H1 (cell line): Measurements from ENCODE around the gene MIA2. TPM values are rescaled to one million over a fixed set of nuclear protein-coding genes. Genes with fewer than 3 reads are reported as not detected.

Experiments
- CHD7 ChIP-seq: fragments of 300-600 bp; sonication (generic); IDR thresholded peaks from 2 replicates; pipeline ENCODE4 v1.7.1; 2012; ENCODE audit warnings: low read length, moderate library complexity, mild to moderate bottlenecking, inconsistent platforms; ENCODE audit not compliant: insufficient replicate concordance
- E2F6 ChIP-seq: IDR thresholded peaks from 2 replicates; pipeline ENCODE4 v1.6.1; 2012; ENCODE audit warnings: inconsistent platforms
- EGR1 ChIP-seq: IDR thresholded peaks from 2 replicates; pipeline ENCODE4 v1.6.1; 2011; ENCODE audit warnings: low read depth, low read length, borderline replicate concordance
- GABPA ChIP-seq: IDR thresholded peaks from 2 replicates; pipeline ENCODE4 v1.6.1; 2011; ENCODE audit warnings: mild to moderate bottlenecking, low read length, moderate library complexity, borderline replicate concordance; ENCODE audit not compliant: insufficient read depth
- NANOG ChIP-seq: IDR thresholded peaks from 2 replicates; pipeline ENCODE4 v1.6.1; 2011; ENCODE audit warnings: low read length, low read depth, mild to moderate bottlenecking, inconsistent platforms; ENCODE audit not compliant: insufficient read depth, poor library complexity, severe bottlenecking
- POLR2AphosphoS5 ChIP-seq: IDR thresholded peaks from 2 replicates; pipeline ENCODE4 v1.6.1; 2011; ENCODE audit warnings: low read depth, low read length
- SAP30 ChIP-seq: fragments of 300-600 bp; sonication (generic); IDR thresholded peaks from 2 replicates; pipeline ENCODE4 v1.7.1; 2012; ENCODE audit warnings: low read length, moderate library complexity, mild to moderate bottlenecking, inconsistent platforms; ENCODE audit not compliant: insufficient read depth, insufficient replicate concordance
- SP4 ChIP-seq: IDR thresholded peaks from 2 replicates; pipeline ENCODE4 v1.6.1; 2012; ENCODE audit warnings: low read length, inconsistent platforms
- SUZ12 ChIP-seq: fragments of 200-600 bp; sonication (generic); IDR thresholded peaks from 2 replicates; pipeline ENCODE4 v1.6.1; 2012; ENCODE audit warnings: mild to moderate bottlenecking, inconsistent platforms, low read length, moderate library complexity, mixed read lengths
- TAF7 ChIP-seq: optimal IDR thresholded peaks from 2 replicates; pipeline ENCODE3; 2011; ENCODE audit warnings: low read depth, mild to moderate bottlenecking, inconsistent platforms, low read length, moderate library complexity, borderline replicate concordance
- ZNF274 ChIP-seq: IDR thresholded peaks from 2 replicates; pipeline ENCODE4 v1.7.0; 2012; ENCODE audit warnings: low read length, borderline replicate concordance; ENCODE audit errors: extremely low read depth
- polyA plus RNA-seq, 7 experiments: library from polyadenylated mRNA; depleted of rRNA in 3 of 7; stranded (reverse) in 5 of 7; unstranded in 2 of 7; fragments of >200 nt in 5 of 7; fragments of 200-250 nt in 2 of 7; gene quantifications; 1 replicate in 5 of 7; 2 replicates in 1 of 7; 4 replicates in 1 of 7; pipeline versions ENCODE4 v1.2.1 to v1.2.3, GENCODE V29; 2011 to 2013; ENCODE audit warnings: missing spikeins in 2 of 7, mixed read lengths in 2 of 7
- total RNA-seq: library from RNA; stranded (reverse); fragmentation: NEBNext Ultra II Directional; extraction: Animal tissue kit (Norgen Biotek cat#: 25700); gene quantifications from 2 replicates; pipeline ENCODE4 v1.2.1, GENCODE V29; 2021

Gene MIA2
- total and polyA plus RNA-seq, 2 of the 8 experiments (the other 6 are each of a cell fraction or from before 2014, with no cell fraction given): 10.1 to 15.0 TPM

GRCh38 chr14:39393289-39393688 lies 159.6 kb downstream of the MIA2 start (continued):
- TF ChIP-seq CHD7 (no peak), SUZ12 (no peak), SAP30 (no peak), TAF7 (no peak), EGR1 (no peak), SP4 (no peak), NANOG (no peak), E2F6 (no peak), GABPA (no peak), ZNF274 (no peak), POLR2AphosphoS5 (no peak)
